K562 (cell line): Measurements from ENCODE around the gene RAB17. TPM values are rescaled to one million over a fixed set of nuclear protein-coding genes. Genes with fewer than 3 reads are reported as not detected.

Experiments used
- ATAC-seq: fragments of 200-7000 bp; cut with Tn5 transposase; 3 replicates; pipeline ENCODE4 v1.9.1; 2020; ENCODE audit warnings: moderate library complexity
- BruUV-seq: library from RNA; stranded (reverse); fragments of 400-500 nt; replicated peaks from 2 replicates; lab custom pipeline; 2021; lab: Mats Ljungman, UMichigan
- CTCF ChIA-PET: fragments of 300-600 bp; formaldehyde crosslinking; extraction: SDS; loops from one replicate; lab custom pipeline; 2021; ENCODE audit warnings: low intra/inter-chr PET ratio; lab: Yijun Ruan, JAX
- POLR2A ChIA-PET: fragments of 300-600, 350-650 bp; sonication (Branson Sonifier 250); formaldehyde crosslinking; extraction: SDS; loops from one replicate; lab custom pipeline; 2021; ENCODE audit warnings: antibody characterized with exemption, inconsistent platforms; lab: Yijun Ruan, JAX
- DNase-seq, 4 experiments: peaks; one replicate each; pipeline versions ENCODE4 v3.0.0 to v3.0.0-alpha.2; 2011 to 2018; ENCODE audit warnings: low spot score in 3 of 4, mixed read lengths in 3 of 4; ENCODE audit errors: extremely low read depth in 1 of 4
- FAIRE-seq: peaks from 2 replicates; lab custom pipeline; 2011; peaks lifted over from hg19 to GRCh38; lab: Jason Lieb, UNC
- H2AFZ ChIP-seq: 2 replicates; pipeline ENCODE4 v1.6.0; 2011; ENCODE audit warnings: low read depth, low read length, control low read depth, inconsistent platforms
- H3K27ac ChIP-seq: fragments of 200-600 bp; 3 replicates; pipeline ENCODE4 v1.8.0; 2011; ENCODE audit warnings: low read depth, mild to moderate bottlenecking, control low read depth, inconsistent platforms, low read length, moderate library complexity, mixed read lengths; ENCODE audit errors: extremely low read depth
- H3K27me3 ChIP-seq, 2 experiments: fragments of 300-600 bp in 1 of 2; 2 replicates in 1 of 2; 3 replicates in 1 of 2; pipeline versions ENCODE4 v1.6.0 to v1.8.0; 2011; ENCODE audit warnings: inconsistent platforms in 2 of 2, low read length in 2 of 2, mild to moderate bottlenecking in 1 of 2, mixed read lengths in 1 of 2, moderate library complexity in 1 of 2; ENCODE audit not compliant: control insufficient read depth in 2 of 2, insufficient read depth in 2 of 2
- H3K36me3 ChIP-seq: fragments of 300-600 bp; 3 replicates; pipeline ENCODE4 v1.8.0; 2011; ENCODE audit warnings: mild to moderate bottlenecking, low read length, inconsistent platforms; ENCODE audit not compliant: control insufficient read depth, insufficient read depth
- H3K4me1 ChIP-seq, 2 experiments: fragments of 200-600 bp in 1 of 2; replicated peaks in 1 of 2; 2 replicates in 1 of 2; 3 replicates in 1 of 2; pipeline versions ENCODE4 v1.5.1 to v1.8.0; 2011; ENCODE audit warnings: inconsistent platforms in 2 of 2, low read length in 2 of 2, mild to moderate bottlenecking in 1 of 2, mixed read lengths in 1 of 2, moderate library complexity in 1 of 2; ENCODE audit not compliant: control insufficient read depth in 2 of 2, insufficient read depth in 2 of 2
- H3K4me2 ChIP-seq: 2 replicates; pipeline ENCODE4 v1.6.1; 2011; ENCODE audit warnings: low read length, control low read depth, inconsistent platforms, mixed read lengths; ENCODE audit not compliant: insufficient read depth
- H3K4me3 ChIP-seq: fragments of 200-600 bp; sonication (generic), shearing (Covaris generic); 2 replicates; pipeline ENCODE4 v1.5.1; 2016; ENCODE audit warnings: control low read depth, inconsistent platforms
- H3K79me2 ChIP-seq: fragments of 200-600 bp; 3 replicates; pipeline ENCODE4 v1.8.0; 2011; ENCODE audit warnings: low read length, inconsistent platforms; ENCODE audit not compliant: control insufficient read depth, insufficient read depth
- H3K9ac ChIP-seq, 2 experiments: 2 replicates each; pipeline versions ENCODE4 v1.6.0 to v1.6.1; 2011; ENCODE audit warnings: low read depth in 2 of 2, low read length in 2 of 2, control low read depth in 1 of 2, inconsistent platforms in 1 of 2, mild to moderate bottlenecking in 1 of 2, mixed read lengths in 1 of 2; ENCODE audit not compliant: insufficient read depth in 1 of 2
- H3K9me1 ChIP-seq: one replicate; pipeline ENCODE4 v1.6.0; 2011; ENCODE audit warnings: inconsistent platforms, mild to moderate bottlenecking, low read length, moderate library complexity; ENCODE audit not compliant: control insufficient read depth, insufficient read depth
- H3K9me3 ChIP-seq: replicated peaks from 2 replicates; pipeline ENCODE4 v1.5.1; 2011; ENCODE audit warnings: low read depth, low read length, inconsistent platforms; ENCODE audit not compliant: control insufficient read depth, insufficient read depth
- H4K20me1 ChIP-seq: replicated peaks from 2 replicates; pipeline ENCODE4 v1.6.1; 2011; ENCODE audit warnings: low read length, inconsistent platforms, mixed read lengths; ENCODE audit not compliant: control insufficient read depth, insufficient read depth
- CBFA2T3 ChIP-seq: fragments of 450-650 bp; IDR thresholded peaks from 2 replicates; pipeline ENCODE4 v1.6.1; 2017
- CBX5 ChIP-seq: IDR thresholded peaks from 2 replicates; pipeline ENCODE4 v1.6.1; 2014; ENCODE audit warnings: low read depth, borderline replicate concordance
- E2F4 ChIP-seq: sonication (generic); formaldehyde crosslinking; IDR thresholded peaks from 2 replicates; pipeline ENCODE4 v1.8.0; 2022; ENCODE audit warnings: mild to moderate bottlenecking, low read depth, missing genetic modification reagents
- GABPB1 ChIP-seq: sonication (generic); formaldehyde crosslinking; IDR thresholded peaks from 2 replicates; pipeline ENCODE4 v1.8.0; 2022; ENCODE audit warnings: mild to moderate bottlenecking, missing genetic modification reagents
- HDAC6 ChIP-seq: IDR thresholded peaks from 2 replicates; pipeline ENCODE4 v1.6.1; 2012; ENCODE audit warnings: low read depth, mild to moderate bottlenecking, control low read depth, inconsistent platforms, low read length, moderate library complexity
- KLF16 ChIP-seq: IDR thresholded peaks from 2 replicates; pipeline ENCODE4 v1.6.1; 2016; ENCODE audit warnings: antibody characterized with exemption
- MCM2 ChIP-seq: fragments of 450-650 bp; IDR thresholded peaks from 2 replicates; pipeline ENCODE4 v1.6.1; 2017; ENCODE audit warnings: low read depth, mild to moderate bottlenecking
- NR3C1 ChIP-seq: sonication (generic); formaldehyde crosslinking; IDR thresholded peaks from 2 replicates; pipeline ENCODE4 v1.8.1; 2022; ENCODE audit warnings: missing genetic modification reagents
- RBM14 ChIP-seq: fragments of 200-400 bp; formaldehyde crosslinking; IDR thresholded peaks from 2 replicates; pipeline ENCODE4 v1.6.1; 2018; ENCODE audit warnings: low read depth, mild to moderate bottlenecking, low read length, moderate library complexity, borderline replicate concordance; ENCODE audit not compliant: insufficient read depth
- RFX1 ChIP-seq: fragments of 450-650 bp; IDR thresholded peaks from 2 replicates; pipeline ENCODE4 v1.6.1; 2016; ENCODE audit warnings: mild to moderate bottlenecking, moderate library complexity
- SIN3B ChIP-seq: fragments of 450-650 bp; IDR thresholded peaks from 2 replicates; pipeline ENCODE4 v1.6.1; 2017; ENCODE audit warnings: low read depth, mild to moderate bottlenecking, moderate library complexity
- ZFP91 ChIP-seq: sonication (generic); formaldehyde crosslinking; IDR thresholded peaks from 2 replicates; pipeline ENCODE4 v1.8.0; 2022; ENCODE audit warnings: mild to moderate bottlenecking, missing genetic modification reagents
- ZNF445 ChIP-seq: fragments of 250-450 bp; sonication (Bioruptor Pico); IDR thresholded peaks from 2 replicates; pipeline ENCODE4 v1.4.0; 2020; ENCODE audit warnings: low read depth, mild to moderate bottlenecking, moderate library complexity
- ZNF830 ChIP-seq: fragments of 250-450 bp; sonication (Bioruptor Pico); IDR thresholded peaks from 2 replicates; pipeline ENCODE4 v1.5.0; 2021; ENCODE audit warnings: mild to moderate bottlenecking
- WGBS: fragments of 100-300 bp; shearing (Covaris generic); methylation state at CpG from one replicate; pipeline ENCODE4 v1.1.6; 2016; ENCODE audit warnings: low coverage, mixed read lengths; ENCODE audit not compliant: insufficient coverage; ENCODE audit errors: missing lambda C conversion rate; 5-methylcytosine and 5-hydroxymethylcytosine counted together
- in situ Hi-C: fragments of 300-500 bp; cut with MboI; formaldehyde crosslinking; loops from 4 replicates; pipeline ENCODE4 v1.15.0; 2018; ENCODE audit warnings: inconsistent platforms, mixed read lengths
- intact Hi-C: fragments of 100-400 bp; cut with micrococcal nuclease; formaldehyde crosslinking; loops from 2 replicates; pipeline ENCODE4 v1.14.2; 2022
- polyA plus RNA-seq, 8 experiments: library from polyadenylated mRNA; depleted of rRNA in 4 of 8; stranded (reverse) in 5 of 8; unstranded in 3 of 8; fragments of >200 nt; fragmentation: Nextera tagmentation in 2 of 8; fragmentation: Illumina TruSeq in 1 of 8; extraction: Ambion mirVana in 2 of 8; extraction: Trizol in 1 of 8; gene quantifications; 2 replicates each; pipeline versions ENCODE4 v1.2.1 to v1.2.3, GENCODE V29; 2011 to 2014; ENCODE audit warnings: inconsistent platforms in 1 of 8, missing spikeins in 1 of 8
- total RNA-seq, 7 experiments: library from RNA; depleted of rRNA in 6 of 7; stranded (reverse); fragments of >200 nt in 6 of 7; fragmentation: Illumina TruSeq in 2 of 7; extraction: Trizol in 2 of 7; gene quantifications; 2 replicates each; pipeline versions ENCODE4 v1.2.1 to v1.2.3, GENCODE V29; 2011 to 2021; ENCODE audit warnings: low replicate concordance in 1 of 7

RAB17 gene
- total and polyA plus RNA-seq, 9 of the 15 experiments (the other 6 are each of a cell fraction or from before 2014, with no cell fraction given), result 0.13 TPM; not detected in 8

GRCh38 chr2:237549216-237549615 lies 41.3 kb downstream of the RAB17 start:
- H4K20me1 ChIP-seq, result no peaks in the 10 kb centered on the region; the same call in 1 of the 2 replicates
- H3K36me3 ChIP-seq, result no peaks in the 10 kb centered on the region
- H3K9me1 ChIP-seq, result no peaks in the 10 kb centered on the region
- no peak overlapping the region for H3K4me2 ChIP-seq
- in situ Hi-C loops (no loop called here), intact Hi-C loops (no loop called here)
- no peak overlapping the region for H2AFZ ChIP-seq
- no peak for TF ChIP-seq NR3C1
- no peak for TF ChIP-seq CBX5
- TF ChIP-seq MCM2, result no peak
- no peak for TF ChIP-seq RFX1
- TF ChIP-seq CBFA2T3, result no peak
- no peak for TF ChIP-seq KLF16
- no peak for TF ChIP-seq ZFP91 (CRISPR knock-in tag)
- TF ChIP-seq ZNF830 (CRISPR knock-in tag), result no peak
- TF ChIP-seq HDAC6, result no peak
- no peak for TF ChIP-seq E2F4 (CRISPR knock-in tag)
- no peak for TF ChIP-seq SIN3B
- TF ChIP-seq GABPB1 (CRISPR knock-in tag), result no peak
- TF ChIP-seq ZNF445 (CRISPR knock-in tag), result no peak
- TF ChIP-seq RBM14, result no peak
- ChIA-PET POLR2A (interaction anchor here (0.6 kb wide), 1 partner anchor 16 kb away, joined by 3 read pairs; no protein-coding TSS in a partner anchor), CTCF (no interaction called here)
- no peak for FAIRE-seq
- H3K4me3 ChIP-seq, result no peak overlapping the region
- no peak overlapping the region for H3K27ac ChIP-seq
- 3% methylated on average over 5 of the region's 8 CpGs for WGBS
- no peak for ATAC-seq
- H3K4me1 ChIP-seq, result no peaks in the 10 kb centered on the region
- no peaks in the 10 kb centered on the region for H3K9me3 ChIP-seq
- H3K27me3 ChIP-seq, result peaks cover 2 to 37% of the 10 kb centered on the region in 2 experiments; a peak in 4 of 5 replicates
- DNase-seq, result no peak
- H3K9ac ChIP-seq, result no peak overlapping the region
- H3K79me2 ChIP-seq, result no peaks in the 10 kb centered on the region
- no TSS peak for BruUV-seq
